Measurements from ENCODE around the gene ITIH4.

GRCh38 chr3:52813810-52814209 lies 16.7 kb downstream of the ITIH4 start:
- TF ChIP-seq TARDBP (IDR thresholded peaks at IDR 0.05), result no peak
- no peak for TF ChIP-seq BHLHE40 (IDR thresholded peaks at IDR 0.05; ENCODE audit: borderline replicate concordance)
- no peak for TF ChIP-seq SP1 (IDR thresholded peaks at IDR 0.05)
- no peak for TF ChIP-seq ELF4 (IDR thresholded peaks at IDR 0.05)
- no peak for TF ChIP-seq FOXM1 (IDR thresholded peaks at IDR 0.05; ENCODE audit: borderline replicate concordance)
- no peak for TF ChIP-seq SUZ12 (IDR thresholded peaks at IDR 0.05)
- no peak for TF ChIP-seq L3MBTL2 (conservative IDR thresholded peaks at IDR 0.05)
- no peak for TF ChIP-seq HDGF (IDR thresholded peaks at IDR 0.05; ENCODE audit: borderline replicate concordance)
- TF ChIP-seq FOXK2 (IDR thresholded peaks at IDR 0.05), result no peak
